ENCODE measurements around the gene PPP1R9A.

PPP1R9A gene

GRCh38 chr7:95321720-95322119 lies 414.3 kb downstream of the PPP1R9A start:
- H3K4me3 ChIP-seq (ENCODE audit: low read length), result no peak overlapping the region
- no peaks in the 10 kb centered on the region for H4K20me1 ChIP-seq (ENCODE audit: control insufficient read depth, insufficient read depth, low read depth, low read length)
- no peak overlapping the region for H3K27ac ChIP-seq (ENCODE audit: low read depth, low read length)
- H3K27me3 ChIP-seq (ENCODE audit: control insufficient read depth, low read length), result no peaks in the 10 kb centered on the region
- no peaks in the 10 kb centered on the region for H3K36me3 ChIP-seq (ENCODE audit: control insufficient read depth, low read length)
- H3K9me3 ChIP-seq (ENCODE audit: control insufficient read depth, insufficient read depth, low read length), result peaks cover 3% of the 10 kb centered on the region; the same call in 1 of the 2 replicates
- no peaks in the 10 kb centered on the region for H3F3A ChIP-seq (ENCODE audit: control insufficient read depth, insufficient read depth)
- no peaks in the 10 kb centered on the region for H3K4me1 ChIP-seq (ENCODE audit: control insufficient read depth, low read length)
- H3K9me2 ChIP-seq (replicated peaks; ENCODE audit: control insufficient read depth, low read length), result no peaks in the 10 kb centered on the region
- H3K4me2 ChIP-seq (ENCODE audit: low read length), result no peak overlapping the region
- no peak for TF ChIP-seq EZH2phosphoT487 (IDR thresholded peaks at IDR 0.05; ENCODE audit: borderline replicate concordance, low read length)
- TF ChIP-seq, protein P1, sequence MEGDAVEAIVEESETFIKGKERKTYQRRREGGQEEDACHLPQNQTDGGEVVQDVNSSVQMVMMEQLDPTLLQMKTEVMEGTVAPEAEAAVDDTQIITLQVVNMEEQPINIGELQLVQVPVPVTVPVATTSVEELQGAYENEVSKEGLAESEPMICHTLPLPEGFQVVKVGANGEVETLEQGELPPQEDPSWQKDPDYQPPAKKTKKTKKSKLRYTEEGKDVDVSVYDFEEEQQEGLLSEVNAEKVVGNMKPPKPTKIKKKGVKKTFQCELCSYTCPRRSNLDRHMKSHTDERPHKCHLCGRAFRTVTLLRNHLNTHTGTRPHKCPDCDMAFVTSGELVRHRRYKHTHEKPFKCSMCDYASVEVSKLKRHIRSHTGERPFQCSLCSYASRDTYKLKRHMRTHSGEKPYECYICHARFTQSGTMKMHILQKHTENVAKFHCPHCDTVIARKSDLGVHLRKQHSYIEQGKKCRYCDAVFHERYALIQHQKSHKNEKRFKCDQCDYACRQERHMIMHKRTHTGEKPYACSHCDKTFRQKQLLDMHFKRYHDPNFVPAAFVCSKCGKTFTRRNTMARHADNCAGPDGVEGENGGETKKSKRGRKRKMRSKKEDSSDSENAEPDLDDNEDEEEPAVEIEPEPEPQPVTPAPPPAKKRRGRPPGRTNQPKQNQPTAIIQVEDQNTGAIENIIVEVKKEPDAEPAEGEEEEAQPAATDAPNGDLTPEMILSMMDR (IDR thresholded peaks at IDR 0.05; ENCODE audit: low read depth, low read length, poor library complexity, severe bottlenecking), result no peak
- no peaks in the 10 kb centered on the region for H3K79me2 ChIP-seq (ENCODE audit: control insufficient read depth, low read length)

DNA sequence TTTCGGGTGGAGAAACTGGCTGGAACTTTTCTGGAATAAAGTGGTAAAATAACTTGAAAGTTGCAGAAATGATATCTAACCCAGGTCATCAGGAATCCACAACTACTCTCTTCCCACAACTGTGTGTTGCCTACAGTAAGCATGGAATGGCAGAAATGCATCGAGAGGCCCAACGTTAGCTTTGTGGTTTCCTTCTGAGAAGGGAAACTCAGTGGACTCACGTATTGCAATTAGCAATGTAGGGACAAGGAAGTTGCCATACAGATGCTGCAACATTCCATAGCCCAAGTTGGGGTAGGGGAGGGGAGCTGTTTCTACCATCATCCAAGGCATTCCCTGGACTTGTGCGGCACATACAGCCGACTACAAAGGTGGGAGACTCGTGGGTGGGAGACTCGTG lies 415.0 kb downstream of the PPP1R9A start:
- H3K4me3 ChIP-seq (ENCODE audit: low read length), result no peak overlapping the region
- H3K36me3 ChIP-seq (ENCODE audit: control insufficient read depth, low read length), result no peaks in the 10 kb centered on the region
- H4K20me1 ChIP-seq (ENCODE audit: control insufficient read depth, insufficient read depth, low read depth, low read length), result no peaks in the 10 kb centered on the region
- no peaks in the 10 kb centered on the region for H3K9me2 ChIP-seq (replicated peaks; ENCODE audit: control insufficient read depth, low read length)
- H3K79me2 ChIP-seq (ENCODE audit: control insufficient read depth, low read length), result no peaks in the 10 kb centered on the region
- no peak for TF ChIP-seq EZH2phosphoT487 (IDR thresholded peaks at IDR 0.05; ENCODE audit: borderline replicate concordance, low read length)
- TF ChIP-seq, protein P1 (IDR thresholded peaks at IDR 0.05; ENCODE audit: low read depth, low read length, poor library complexity, severe bottlenecking), result no peak
- H3K27ac ChIP-seq (ENCODE audit: low read depth, low read length), result no peak overlapping the region
- no peaks in the 10 kb centered on the region for H3K4me1 ChIP-seq (ENCODE audit: control insufficient read depth, low read length)
- H3K9me3 ChIP-seq (ENCODE audit: control insufficient read depth, insufficient read depth, low read length), result peaks cover 3% of the 10 kb centered on the region; the same call in 1 of the 2 replicates
- H3F3A ChIP-seq (ENCODE audit: control insufficient read depth, insufficient read depth), result no peaks in the 10 kb centered on the region
- H3K27me3 ChIP-seq (ENCODE audit: control insufficient read depth, low read length), result no peaks in the 10 kb centered on the region
- H3K4me2 ChIP-seq (ENCODE audit: low read length), result no peak overlapping the region

DNA sequence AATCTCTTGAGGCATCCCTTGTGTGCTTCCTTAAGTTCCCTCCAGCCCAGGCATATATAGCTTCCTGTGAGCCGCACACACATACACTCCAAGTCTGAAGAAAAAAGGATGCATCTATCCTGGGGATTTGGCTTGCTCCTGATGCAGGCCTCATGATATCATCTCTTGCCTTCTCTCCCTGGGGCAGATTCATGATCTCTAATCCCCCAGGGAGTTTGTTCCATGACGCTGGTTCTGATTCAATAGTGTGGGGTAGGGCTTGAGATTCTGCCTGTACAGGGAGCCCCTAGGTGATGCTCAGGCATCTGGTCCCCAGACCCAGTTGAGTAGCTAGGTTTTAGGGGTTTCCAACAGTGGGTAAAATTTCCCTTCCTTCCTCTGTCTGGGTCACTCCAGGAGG lies 415.5 kb downstream of the PPP1R9A start:
- peaks cover 3% of the 10 kb centered on the region; the same call in 1 of the 2 replicates for H3K9me3 ChIP-seq (ENCODE audit: control insufficient read depth, insufficient read depth, low read length)
- no peak for TF ChIP-seq EZH2phosphoT487 (IDR thresholded peaks at IDR 0.05; ENCODE audit: borderline replicate concordance, low read length)
- TF ChIP-seq, protein P1 (IDR thresholded peaks at IDR 0.05; ENCODE audit: low read depth, low read length, poor library complexity, severe bottlenecking), result no peak
- H3K4me1 ChIP-seq (ENCODE audit: control insufficient read depth, low read length), result no peaks in the 10 kb centered on the region

More for the DNA sequence above, 415.5 kb downstream of the PPP1R9A start:
- Histone ChIP-seq H3K9me2 (replicated peaks; ENCODE audit: control insufficient read depth, low read length) (no peaks in the 10 kb centered on the region), H3F3A (ENCODE audit: control insufficient read depth, insufficient read depth) (no peaks in the 10 kb centered on the region), H3K36me3 (ENCODE audit: control insufficient read depth, low read length) (no peaks in the 10 kb centered on the region), H3K27ac (ENCODE audit: low read depth, low read length) (no peak overlapping the region), H3K79me2 (ENCODE audit: control insufficient read depth, low read length) (no peaks in the 10 kb centered on the region), H3K27me3 (ENCODE audit: control insufficient read depth, low read length) (no peaks in the 10 kb centered on the region), H4K20me1 (ENCODE audit: control insufficient read depth, insufficient read depth, low read depth, low read length) (no peaks in the 10 kb centered on the region), H3K4me2 (ENCODE audit: low read length) (no peak overlapping the region), H3K4me3 (ENCODE audit: low read length) (no peak overlapping the region)

All from DOHH2 (cell line).